ENCODE results near the gene DGKA.
"Not testable (repeated sequence)": the region's sequence is repeated elsewhere in the genome, so short reads cannot be mapped to it uniquely, and the experiment has no call there.

DGKA gene

GRCh38 chr12:55969356-55969755 lies 38.4 kb downstream of the DGKA start:
- no peak for DNase-seq

- no peak for DNase-seq
These were observed 39.8 kb downstream of the DGKA start for GRCh38 chr12:55970775-55971174.

- DNase-seq = no peak
These were observed 41.1 kb downstream of the DGKA start for GRCh38 chr12:55972042-55972441.

- no peak for DNase-seq
These were observed 41.5 kb downstream of the DGKA start for GRCh38 chr12:55972456-55972855.

GRCh38 chr12:55972911-55973598 lies 42.1 kb downstream of the DGKA start:
- DNase-seq = no peak

GRCh38 chr12:55973599-55974307 lies 42.8 kb downstream of the DGKA start, which contains the start of gene RAB5B:
TSS of gene RAB5B (plus strand) at chr12:55974078. CDS start at chr12:55986961, 12,883 bp downstream.
- peak; percentile 100 for DNase-seq

- DNase-seq = peak in 1 of 2 donors; percentile 42
These were observed 43.4 kb downstream of the DGKA start for GRCh38 chr12:55974308-55974730.

GRCh38 chr12:55978393-55978792 lies 47.4 kb downstream of the DGKA start:
- DNase-seq = no peak

GRCh38 chr12:55979069-55979468 lies 48.1 kb downstream of the DGKA start:
- DNase-seq = no peak

- DNase-seq = not testable (repeated sequence)
These were observed 50.9 kb downstream of the DGKA start for GRCh38 chr12:55981882-55982281.

- peak; percentile 87 to 91 for DNase-seq
These were observed 51.5 kb downstream of the DGKA start for GRCh38 chr12:55982319-55982936.

GRCh38 chr12:55983232-55983842 lies 52.4 kb downstream of the DGKA start:
- peak; percentile 28 to 47 for DNase-seq

- peak in 1 of 2 donors; percentile 37 for DNase-seq
These were observed 53.9 kb downstream of the DGKA start for GRCh38 chr12:55984861-55985260.

- DNase-seq = peak; percentile 37 to 39
These were observed 54.4 kb downstream of the DGKA start for GRCh38 chr12:55985341-55985740.

- DNase-seq = not testable (repeated sequence)
These were observed 55.0 kb downstream of the DGKA start for GRCh38 chr12:55985976-55986375.

- no peak for DNase-seq
These were observed 60.1 kb downstream of the DGKA start for GRCh38 chr12:55991110-55991509.

GRCh38 chr12:55993230-55993853 lies 62.4 kb downstream of the DGKA start:
- no peak for DNase-seq

GRCh38 chr12:55995366-55995765 lies 64.4 kb downstream of the DGKA start:
- no peak for DNase-seq

- DNase-seq = peak; percentile 67 to 69
These were observed 65.3 kb downstream of the DGKA start for GRCh38 chr12:55996201-55996714.

GRCh38 chr12:55996715-55997534 lies 66.0 kb downstream of the DGKA start, which contains the start of gene SUOX:
TSS of gene SUOX (plus strand) at chr12:55997276. CDS start at chr12:56002222, 4,946 bp downstream.
- peak; percentile 97 to 98 for DNase-seq

- no peak for DNase-seq
These were observed 66.5 kb downstream of the DGKA start for GRCh38 chr12:55997535-55997859.
